Stimulated activated CD8-positive, alpha-beta memory T cell treated with anti-CD3 and anti-CD28 coated beads, Interleukin-7, amount 100 ng/mL, for 1 hour (primary cell): ENCODE data around the gene TMEM94.
A peak's percentile ranks its signal among the peaks of the same experiment; 100 is the strongest.

Experiments used
- DNase-seq, 2 donors: peaks; one replicate each; pipeline ENCODE4 v3.0.0-alpha.2; 2020; ENCODE audit warnings: low read depth in 2 of 2

Gene TMEM94

DNA sequence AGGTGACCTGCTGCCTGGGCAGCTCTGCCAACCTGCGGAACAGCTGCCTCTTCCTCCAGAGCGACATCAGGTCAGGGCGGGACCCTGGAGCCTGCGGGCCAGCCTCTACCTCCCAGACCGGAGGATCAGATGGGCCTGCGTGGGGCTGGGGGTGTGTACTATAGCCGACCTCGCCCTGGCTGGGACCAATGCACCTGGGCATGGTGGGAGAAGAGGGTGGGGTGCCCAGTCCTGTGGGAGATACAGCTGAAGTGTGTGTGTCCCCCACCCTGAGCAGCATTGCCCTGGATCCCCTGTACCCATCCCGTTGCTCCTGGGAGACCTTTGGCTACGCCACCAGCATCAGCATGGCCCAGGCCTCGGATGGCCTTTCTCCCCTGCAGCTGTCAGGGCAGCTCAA lies 39.6 kb downstream of the TMEM94 start:
- no peak for DNase-seq

DNA sequence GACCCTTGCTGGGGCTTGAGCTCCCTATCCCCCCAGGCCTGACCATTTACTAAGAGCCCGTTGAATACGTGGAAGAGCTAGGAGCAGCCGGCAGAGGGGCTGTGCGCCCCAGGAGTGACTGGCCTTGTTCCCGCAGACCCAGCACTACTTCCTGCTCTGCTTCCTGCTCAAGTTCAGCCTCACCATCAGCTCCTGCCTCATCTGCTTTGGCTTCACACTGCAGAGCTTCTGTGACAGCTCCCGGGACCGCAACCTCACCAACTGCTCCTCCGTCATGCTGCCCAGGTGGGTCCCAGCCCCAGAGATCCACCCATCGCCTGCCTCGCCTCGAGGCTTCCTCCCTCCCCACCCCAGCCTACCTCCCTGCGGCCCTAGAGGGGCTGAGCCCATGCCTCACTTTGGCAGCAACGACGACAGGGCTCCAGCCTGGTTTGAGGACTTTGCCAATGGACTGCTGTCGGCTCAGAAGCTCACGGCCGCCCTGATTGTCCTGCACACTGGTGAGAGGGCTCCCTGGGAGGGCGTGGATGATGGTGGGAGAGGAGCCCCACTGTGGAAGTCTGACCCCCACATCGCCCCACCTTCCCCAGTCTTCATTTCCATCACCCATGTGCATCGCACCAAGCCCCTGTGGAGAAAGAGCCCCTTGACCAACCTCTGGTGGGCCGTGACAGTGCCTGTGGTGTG lies 41.7 kb downstream of the TMEM94 start:
- DNase-seq: no peak

DNA sequence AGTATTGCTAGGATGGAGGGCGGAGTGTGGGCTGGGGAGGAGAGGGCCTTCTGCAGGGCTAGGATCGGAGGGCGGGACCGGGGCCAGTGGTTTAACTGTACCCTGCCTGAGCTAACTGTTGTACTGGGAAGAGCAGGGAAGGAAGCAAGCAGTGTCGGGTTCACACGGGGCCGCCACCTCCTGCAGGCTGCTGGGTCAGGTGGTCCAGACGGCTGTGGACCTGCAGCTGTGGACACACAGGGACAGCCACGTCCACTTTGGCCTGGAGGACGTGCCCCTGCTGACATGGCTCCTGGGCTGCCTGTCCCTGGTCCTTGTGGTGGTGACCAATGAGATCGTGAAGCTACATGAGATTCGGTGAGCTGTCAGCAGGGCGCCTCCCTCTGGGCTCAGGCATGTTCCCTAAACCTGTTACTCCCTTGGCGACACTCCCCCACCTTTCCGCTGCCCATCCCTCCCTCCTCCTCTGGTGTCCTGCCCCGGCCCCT lies 42.3 kb downstream of the TMEM94 start:
- DNase-seq: no peak

DNA sequence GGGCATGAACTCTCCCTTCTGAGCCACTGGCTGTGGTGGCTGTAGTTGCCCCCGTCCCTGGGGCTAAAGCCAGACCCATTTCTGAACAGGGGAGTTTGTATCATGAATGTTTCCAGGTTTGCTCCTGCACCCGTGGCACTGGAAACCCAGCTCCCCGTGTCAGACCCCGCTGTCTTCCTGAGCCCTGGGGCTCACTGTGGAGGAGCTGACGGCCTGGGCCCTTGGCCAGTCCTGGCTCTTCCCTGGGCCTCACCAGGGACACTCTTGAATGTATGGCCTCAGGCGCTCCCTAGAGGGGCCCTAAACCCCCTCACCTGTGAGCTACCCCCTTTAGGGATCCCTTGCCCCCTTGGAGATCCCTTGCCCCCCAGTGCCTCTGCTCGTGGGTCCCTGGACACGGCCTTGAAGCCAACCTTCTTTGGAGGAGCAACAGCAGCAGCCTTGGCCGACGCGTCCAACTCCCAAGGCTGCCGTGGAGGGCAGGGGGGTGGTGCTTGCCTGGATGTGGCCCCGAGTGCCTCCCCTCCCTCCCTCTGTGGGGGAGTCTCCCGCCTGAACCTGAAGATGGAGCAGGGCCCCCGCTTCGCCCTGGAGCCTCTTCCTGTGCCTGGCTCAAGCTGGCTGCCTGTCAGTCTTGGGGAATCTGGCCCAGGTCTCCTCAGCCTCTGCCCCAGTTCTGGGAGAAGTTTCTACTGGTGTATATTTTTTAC lies 43.0 kb downstream of the TMEM94 start:
- no peak for DNase-seq

DNA sequence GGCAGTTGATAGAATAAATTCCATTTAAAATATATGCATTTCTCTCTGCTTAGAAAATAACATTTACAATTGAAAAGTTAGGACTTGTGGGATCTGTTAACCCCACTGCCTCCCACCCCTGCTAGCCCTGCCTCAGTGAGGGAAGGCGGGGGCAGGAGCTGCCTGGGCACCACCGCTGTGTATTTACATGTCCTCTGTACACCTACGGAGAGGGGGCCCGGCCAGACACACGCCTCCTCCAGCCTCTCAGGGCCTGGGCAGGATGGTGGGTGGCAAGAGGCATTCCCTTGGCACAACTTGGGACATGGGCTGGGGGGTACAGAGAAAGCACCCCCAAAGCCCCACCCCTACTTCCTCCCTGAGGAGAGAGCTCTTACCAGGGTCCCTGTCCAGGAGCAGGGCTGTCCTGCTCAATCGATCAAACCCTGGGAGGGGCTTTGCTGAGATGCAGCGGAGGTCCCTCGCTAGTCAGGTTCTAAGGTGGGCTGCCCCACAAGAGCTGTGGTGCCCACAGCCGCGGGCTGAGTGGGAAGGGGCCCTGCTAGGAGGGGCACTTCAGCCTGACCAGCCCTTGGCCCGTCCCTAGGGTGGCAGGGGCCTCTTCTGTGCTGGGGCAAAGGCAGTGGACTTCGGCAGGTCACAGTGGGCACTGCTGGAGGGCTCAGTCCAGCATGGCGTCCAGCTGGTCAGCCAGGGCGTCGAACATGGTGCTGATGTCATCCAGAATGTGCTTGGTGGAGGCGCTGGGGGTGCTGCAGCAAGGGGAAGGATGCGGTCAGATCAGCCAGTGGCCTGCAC lies 44.2 kb downstream of the TMEM94 start:
- no peak for DNase-seq

DNA sequence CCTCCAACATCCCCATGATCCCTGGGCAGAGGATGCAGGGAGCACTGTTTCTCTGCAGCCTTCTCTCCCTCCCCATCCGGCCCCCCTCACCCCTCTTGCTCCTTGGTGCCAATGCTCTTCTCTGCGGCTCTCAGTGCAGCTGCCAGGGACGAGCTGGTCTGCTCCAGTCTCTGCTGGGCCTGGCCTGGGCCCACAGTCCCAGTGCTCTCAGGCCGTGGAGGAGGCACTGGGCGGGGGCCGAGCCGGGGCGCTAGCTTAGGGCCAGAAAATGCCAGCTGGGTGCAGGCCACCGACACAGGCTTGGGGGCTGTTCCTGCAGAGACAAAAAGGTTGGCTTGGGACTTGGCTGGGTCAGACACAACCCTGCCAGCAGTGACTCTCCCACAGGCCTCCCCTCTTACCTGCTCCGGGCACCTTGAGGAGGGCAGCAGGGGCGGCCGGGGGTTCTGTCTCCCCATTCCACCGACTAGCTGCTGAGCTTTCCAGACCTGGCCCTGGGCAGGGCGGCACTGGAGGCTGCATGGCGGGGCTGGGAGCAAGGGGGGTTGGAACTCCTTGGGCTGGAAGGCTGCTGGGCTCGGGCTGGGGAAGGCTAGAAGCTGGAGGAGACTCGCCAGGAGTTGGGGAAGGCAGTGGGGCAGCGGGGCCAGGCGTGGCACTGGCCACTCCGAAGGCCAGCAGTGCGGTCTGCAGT lies 45.1 kb downstream of the TMEM94 start:
- no peak for DNase-seq

DNA sequence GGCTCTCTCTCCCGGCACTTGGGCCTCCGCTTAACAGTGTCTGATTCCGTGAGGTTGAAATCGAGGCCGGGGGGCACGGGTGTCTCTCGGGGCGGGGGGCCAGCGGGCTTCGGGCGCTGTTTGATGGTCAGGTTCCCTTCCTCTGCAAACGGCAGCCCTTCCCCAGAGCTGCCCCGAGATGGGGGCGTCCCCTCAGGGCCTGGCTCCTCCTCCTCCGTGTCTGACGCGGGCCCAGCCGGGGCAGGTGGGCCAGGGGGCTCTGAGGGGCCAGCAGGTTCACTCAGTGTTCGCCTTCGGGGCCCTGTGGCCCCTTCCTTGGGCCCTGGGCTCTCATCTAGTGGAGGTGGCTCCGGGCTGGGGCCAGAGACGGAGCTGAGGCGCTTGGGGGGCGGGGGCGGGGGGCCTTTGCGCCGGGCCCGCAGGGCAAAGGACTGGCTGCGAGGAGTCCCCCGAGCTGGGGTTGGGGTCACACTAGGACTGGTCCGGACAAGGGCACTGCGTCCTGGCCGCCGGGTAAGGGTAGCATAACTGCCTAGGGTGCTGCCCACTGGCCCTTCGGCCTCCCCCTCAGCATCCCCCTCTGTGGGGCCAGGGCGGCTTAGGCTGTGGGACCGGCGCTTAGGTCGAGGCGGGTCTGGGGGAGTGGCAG lies 45.8 kb downstream of the TMEM94 start:
- DNase-seq: no peak

DNA sequence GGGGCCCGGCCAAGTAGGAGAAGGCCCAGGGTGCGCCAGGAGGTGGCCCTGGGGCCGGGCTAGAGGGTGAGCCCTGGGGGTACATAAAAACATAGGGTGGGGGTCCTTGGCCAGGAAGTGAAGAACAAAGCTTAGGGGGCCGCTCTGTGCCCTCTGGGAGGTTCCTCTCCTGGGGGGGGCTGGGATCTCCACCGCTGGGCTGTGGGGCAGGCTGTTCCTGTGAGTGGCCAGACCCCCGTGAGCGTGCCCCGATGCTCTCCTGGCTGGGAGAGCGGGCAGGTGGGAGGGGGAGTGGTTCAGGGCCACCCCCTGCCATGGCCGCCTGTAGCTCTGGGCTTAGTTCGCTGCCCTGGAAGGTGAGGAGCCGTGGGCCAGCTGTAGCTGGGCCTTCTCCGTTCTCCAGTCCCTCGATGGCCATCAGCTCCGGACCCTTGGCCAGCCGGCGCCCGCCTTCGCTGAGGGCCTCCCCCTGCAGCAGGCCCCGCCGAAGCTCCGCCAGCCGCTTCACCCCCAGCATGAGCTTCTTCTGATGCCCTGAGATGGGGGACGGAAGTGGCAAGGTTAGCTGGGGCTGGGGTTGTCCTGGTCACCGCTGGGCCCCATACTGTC lies 46.4 kb downstream of the TMEM94 start:
- DNase-seq: no peak

DNA sequence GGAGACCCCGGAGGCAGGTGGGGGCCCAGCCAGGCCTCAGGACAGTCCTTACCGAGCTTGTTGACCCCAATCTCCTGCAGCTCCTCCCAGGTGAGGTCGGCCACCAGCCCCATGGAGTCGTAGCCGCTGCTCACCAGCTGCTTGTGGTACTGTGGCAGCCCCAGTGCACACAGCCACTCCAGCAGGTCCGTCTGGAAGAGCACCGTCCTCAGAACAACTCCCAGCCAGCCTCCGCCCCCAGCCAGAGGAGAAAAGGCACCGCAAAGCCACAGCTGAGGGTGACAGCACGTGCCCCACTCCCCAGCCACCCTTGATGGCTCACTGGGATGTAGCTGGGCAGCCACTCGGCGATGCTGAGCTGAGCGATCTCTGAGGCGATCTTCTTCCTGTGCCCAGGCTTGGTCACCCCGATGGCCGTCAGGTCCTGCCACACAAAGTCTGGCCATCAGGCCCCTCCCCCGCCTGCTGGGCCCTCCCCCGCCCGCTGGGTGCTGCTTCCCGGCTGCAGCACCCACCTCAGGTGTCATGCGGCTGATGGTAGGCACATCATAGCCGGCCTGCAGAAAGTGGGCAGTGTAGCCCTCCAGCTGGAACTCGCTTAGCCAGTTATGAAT lies 47.0 kb downstream of the TMEM94 start:
- no peak for DNase-seq

DNA sequence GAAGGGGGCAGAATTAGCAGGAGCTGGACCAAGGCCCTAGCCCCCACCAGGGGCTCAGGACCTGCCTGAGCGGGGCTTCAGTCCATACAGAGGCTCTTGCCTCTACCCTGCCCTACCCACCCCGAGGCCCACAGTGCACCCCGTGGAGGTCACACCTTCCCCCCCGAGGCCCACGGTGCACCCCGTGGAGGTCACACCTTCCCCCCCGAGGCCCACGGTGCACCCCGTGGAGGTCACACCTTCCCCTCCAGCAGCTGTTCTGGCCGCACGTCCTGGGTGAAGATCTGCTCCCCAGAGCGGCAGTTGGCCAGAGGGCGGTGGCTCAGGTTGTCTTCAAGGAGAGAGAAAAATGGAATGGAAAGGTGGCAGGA lies 47.5 kb downstream of the TMEM94 start:
- no peak for DNase-seq

DNA sequence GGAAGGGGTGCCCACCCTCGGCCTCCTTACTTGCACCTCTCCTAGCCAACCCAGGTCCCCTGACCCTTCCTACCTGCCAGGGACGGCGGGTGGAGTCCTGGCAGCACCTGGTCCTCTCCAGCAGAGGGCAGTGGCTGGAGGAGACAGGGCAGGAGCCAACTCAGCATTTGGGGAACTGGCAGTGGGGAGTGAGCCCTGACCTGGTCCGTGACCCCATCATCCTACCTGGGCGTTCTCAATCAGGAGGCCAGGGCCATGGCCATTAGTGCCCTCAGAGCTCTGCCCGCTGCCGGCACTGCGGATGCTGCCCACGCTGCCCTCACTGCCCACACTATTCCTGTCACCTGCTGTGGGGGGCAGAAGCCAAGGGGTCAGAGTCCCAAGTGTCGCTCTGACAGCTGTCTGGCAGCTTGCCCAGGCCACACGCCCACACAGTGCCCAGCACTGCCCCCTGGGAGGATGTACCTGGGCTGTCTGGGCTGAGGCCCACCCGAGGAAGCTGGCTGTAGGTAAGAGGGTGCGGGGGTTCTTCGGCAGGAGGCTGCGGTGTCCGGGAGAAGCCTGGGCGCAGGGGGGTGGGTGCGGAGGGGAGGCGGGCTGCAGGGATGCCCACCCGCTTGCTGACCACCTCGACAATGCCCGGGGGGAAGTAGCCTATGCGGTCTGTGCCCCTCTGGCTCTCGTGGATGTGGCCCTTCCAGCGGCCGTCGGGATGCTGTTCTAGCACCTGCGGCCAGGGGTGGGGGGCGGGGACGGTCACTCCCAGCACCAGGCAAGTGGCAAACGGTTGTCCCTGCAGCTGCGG lies 48.1 kb downstream of the TMEM94 start:
- DNase-seq: peak in 1 of 2 donors; percentile 11

DNA sequence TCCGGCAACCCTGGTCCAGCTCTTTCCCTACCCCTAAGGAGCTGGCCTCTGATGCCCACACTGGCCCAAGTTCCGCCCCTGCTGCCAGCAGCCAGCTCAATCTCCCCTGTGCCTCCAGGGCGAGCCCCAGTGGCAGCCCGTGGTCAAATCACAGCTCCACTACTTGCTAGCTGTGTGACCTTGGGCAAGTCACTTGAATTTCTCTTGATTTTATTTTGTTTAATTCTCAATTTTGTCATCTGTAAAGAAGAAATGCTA lies 48.6 kb downstream of the TMEM94 start:
- DNase-seq: no peak

DNA sequence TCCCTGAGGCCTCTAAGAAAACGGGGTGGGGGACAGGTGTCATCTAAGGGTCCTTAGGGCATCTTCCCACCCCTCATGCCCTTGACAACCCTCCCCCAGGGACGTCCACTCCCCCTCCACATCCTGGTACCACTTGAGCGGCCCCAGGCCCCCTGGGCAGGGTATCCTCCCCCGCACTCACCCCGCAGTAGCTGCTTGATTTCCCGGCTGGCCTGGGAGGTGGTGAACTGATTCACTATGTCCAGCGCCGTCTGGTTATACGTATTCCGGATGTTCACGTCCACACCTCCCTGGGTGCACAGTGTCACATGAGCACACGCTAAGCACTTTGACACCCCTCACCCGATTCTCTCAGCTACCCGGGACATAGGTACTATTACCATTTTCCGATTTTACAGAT lies 49.2 kb downstream of the TMEM94 start:
- no peak for DNase-seq

DNA sequence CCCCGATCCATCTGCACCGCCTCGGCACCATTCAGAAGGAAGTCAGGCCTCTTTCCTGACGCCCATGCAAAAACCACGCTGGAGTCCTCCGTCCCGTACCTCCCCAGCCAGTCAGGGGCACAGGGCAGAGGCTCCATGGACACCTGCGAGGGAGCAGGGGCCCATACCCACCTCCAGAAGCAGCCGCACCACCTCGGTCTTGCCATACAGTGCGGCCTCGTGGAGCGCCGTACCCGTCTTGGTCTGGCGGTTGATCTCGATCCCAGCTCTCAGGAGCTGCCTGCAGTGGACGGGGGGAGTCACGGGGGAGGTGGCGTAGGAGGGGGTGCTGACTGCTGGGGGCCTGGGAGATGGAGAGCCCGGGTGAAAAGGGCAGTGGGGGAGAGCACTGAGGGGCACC lies 49.7 kb downstream of the TMEM94 start:
- DNase-seq: no peak

DNA sequence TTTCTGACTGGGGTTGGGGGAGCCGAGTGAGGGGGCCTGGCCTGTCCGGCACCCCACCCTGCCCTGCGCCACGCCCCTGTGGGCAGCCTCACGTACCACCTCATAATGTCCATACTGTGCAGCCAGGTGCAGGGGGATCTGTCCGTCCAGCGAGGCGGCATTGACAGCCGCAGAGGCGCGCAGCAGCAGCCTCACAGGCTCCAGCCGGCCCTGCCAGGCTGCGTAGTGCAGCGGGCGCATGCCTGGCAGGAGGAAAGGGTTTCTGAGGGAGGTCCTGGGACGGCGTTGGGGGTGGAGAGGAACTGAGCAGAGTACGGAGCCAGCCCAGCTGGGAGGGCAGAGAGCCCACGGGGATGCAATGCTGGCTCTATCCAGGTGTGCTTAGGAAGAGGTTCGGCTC lies 50.5 kb downstream of the TMEM94 start:
- no peak for DNase-seq

DNA sequence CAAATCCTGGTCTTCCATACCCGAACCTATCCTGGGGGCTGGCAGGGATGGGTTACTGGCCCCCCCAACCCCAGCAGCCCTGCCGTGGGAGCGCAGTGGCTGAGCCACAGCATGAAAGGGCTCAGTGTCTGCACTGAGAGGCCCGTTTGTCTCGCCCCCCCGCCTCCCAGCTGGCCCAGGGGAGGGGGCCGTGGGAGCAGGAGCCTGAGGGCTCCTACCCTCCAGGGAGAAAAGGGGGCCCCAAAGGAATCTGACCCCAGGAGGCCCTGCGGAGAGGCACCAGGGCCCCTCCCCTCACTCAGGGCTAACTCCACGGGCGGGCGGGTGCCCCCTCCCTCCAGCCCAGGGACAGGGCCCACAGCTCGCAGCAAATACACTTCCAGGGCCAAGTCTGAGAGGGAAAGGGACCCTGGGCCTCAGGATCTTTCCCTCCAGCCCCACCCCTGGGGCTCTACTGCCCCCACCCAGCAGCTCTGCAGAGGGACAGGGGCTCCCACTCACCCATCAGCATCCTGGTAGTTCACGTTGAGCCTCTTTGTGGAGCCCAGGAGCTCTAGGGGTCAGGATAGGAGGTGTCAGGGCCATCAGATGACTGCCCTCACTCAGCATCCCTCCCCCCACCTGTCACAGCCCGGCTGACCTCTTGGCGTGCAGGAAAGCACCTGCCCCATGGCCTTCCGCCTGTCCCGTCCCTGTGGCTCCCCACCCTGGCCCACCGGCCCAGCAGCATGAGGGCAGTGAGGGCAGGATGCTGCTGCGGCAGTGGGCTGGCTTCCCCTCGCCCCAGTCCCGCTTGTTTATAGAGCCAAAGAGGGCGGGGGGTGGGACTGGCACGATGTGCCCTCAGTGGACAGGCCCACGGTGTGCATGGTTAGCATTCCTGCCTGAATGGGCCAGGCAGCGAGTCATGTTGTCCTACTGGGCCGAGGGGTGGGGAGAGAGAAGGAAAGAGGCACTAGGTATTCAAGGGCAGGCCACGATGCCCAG lies 51.6 kb downstream of the TMEM94 start:
- DNase-seq: no peak

DNA sequence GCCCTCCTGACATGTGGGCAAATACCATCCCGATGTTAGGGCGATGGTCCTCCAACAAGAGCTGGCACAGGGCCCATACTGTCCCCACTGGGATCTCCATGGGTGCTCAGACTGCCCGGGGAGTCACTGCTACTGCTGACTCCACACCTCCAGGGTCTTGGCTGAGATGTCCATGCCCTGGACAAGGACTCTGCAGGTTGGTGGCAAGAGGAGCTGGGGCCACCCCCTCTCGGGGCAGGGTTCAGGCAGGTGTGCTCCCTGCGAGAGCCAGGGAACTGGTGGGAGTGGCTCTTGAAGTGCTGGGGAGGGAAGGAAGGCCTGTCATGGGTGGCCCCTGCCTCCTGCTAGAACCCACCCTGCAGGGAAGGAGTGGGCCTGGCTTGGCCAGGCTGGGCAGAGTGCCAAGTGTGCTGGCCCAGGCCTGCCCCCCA lies 52.5 kb downstream of the TMEM94 start:
- DNase-seq: no peak

DNA sequence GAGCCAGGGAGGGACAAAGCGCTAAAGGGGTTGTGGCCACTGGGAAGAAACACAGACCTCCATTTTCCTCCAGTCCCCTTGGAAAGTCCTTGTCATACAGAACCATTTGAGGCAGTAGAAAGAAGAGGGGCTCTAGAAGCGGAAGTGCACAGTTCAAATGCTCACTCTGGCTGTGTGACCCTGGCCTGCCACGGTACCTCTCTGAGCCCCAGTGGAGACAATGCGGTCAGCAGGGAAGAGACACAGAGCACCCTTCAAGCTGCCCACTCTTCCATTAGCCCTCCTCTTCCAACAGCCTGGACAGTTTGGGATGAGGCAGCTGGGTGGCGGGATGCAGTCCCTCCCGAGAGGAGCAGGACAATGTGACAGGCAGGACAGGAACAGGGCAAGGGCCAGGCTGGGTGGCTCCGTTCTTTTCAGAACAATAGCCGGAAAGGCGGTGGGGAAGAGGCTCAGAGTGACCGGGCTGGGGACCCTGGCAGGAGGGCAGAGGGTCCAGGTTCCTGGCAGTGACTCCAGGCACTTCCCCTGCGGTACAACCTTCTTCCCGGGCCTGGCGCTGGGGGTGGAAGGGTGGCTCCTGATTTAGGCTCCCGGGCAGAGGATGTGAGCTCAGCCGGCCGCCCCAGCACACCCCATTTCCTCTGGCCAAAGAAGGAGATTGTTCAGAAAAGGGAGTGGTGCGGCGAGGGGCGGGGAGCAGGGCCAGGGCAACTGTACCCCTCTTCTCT lies 53.3 kb downstream of the TMEM94 start:
- DNase-seq: no peak
